CD4-positive, alpha-beta memory T cell (primary cell): ENCODE results near the gene NNMT. TPM values are rescaled to one million over a fixed set of nuclear protein-coding genes. Genes with fewer than 3 reads are reported as not detected.

ENCODE experiments used
- CTCF ChIA-PET: fragments of 350-600 bp; sonication (Branson Sonifier 250); formaldehyde crosslinking; loops from one replicate; lab custom pipeline; 2021; ENCODE audit warnings: inconsistent platforms; ENCODE audit not compliant: partially characterized antibody; lab: Charles Lee
- POLR2A ChIA-PET: fragments of 350-600 bp; sonication (Branson Sonifier 250); formaldehyde crosslinking; loops from one replicate; lab custom pipeline; 2021; ENCODE audit not compliant: partially characterized antibody; lab: Charles Lee
- DNase-seq, 5 donors: peaks; one replicate each; pipeline versions ENCODE4 v3.0.0 to v3.0.0-alpha.2; 2020 to 2022; ENCODE audit warnings: mixed read lengths in 1 of 5
- H3K27ac ChIP-seq: one replicate; pipeline ENCODE4 v1.7.0; 2013; ENCODE audit warnings: low read depth, low read length
- H3K27me3 ChIP-seq: 2 replicates; pipeline ENCODE4 v1.7.0; 2013; ENCODE audit warnings: mild to moderate bottlenecking, low read length, moderate library complexity; ENCODE audit not compliant: insufficient read depth
- H3K36me3 ChIP-seq: 2 replicates; pipeline ENCODE4 v1.7.0; 2013; ENCODE audit warnings: mild to moderate bottlenecking, low read length, moderate library complexity; ENCODE audit not compliant: insufficient read depth
- H3K4me1 ChIP-seq: 2 replicates; pipeline ENCODE4 v1.7.0; 2013; ENCODE audit warnings: mild to moderate bottlenecking, low read length, moderate library complexity; ENCODE audit not compliant: insufficient read depth
- H3K4me3 ChIP-seq, 2 donors: one replicate each; pipeline ENCODE4 v1.7.0; 2013; ENCODE audit warnings: low read length in 2 of 2, mild to moderate bottlenecking in 1 of 2
- H3K9me3 ChIP-seq, 2 donors: one replicate each; pipeline ENCODE4 v1.7.0; 2013; ENCODE audit warnings: low read length in 2 of 2, control low read depth in 1 of 2; ENCODE audit not compliant: control insufficient read depth in 1 of 2
- H3K27ac Mint-ChIP-seq, 7 donors: one replicate each; pipeline ENCODE4 v1.8.0; 2020 to 2021; ENCODE audit warnings: mixed read lengths in 7 of 7, mild to moderate bottlenecking in 6 of 7, inconsistent platforms in 3 of 7, moderate library complexity in 3 of 7
- H3K27me3 Mint-ChIP-seq, 2 donors: one replicate each; pipeline ENCODE4 v1.8.0; 2020 to 2021; ENCODE audit warnings: mixed read lengths in 2 of 2
- H3K36me3 Mint-ChIP-seq, 2 donors: one replicate each; pipeline ENCODE4 v1.8.0; 2020 to 2021; ENCODE audit warnings: mixed read lengths in 2 of 2, inconsistent platforms in 1 of 2, mild to moderate bottlenecking in 1 of 2
- H3K4me1 Mint-ChIP-seq, 4 donors: one replicate each; pipeline ENCODE4 v1.8.0; 2020 to 2021; ENCODE audit warnings: mixed read lengths in 4 of 4, mild to moderate bottlenecking in 1 of 4
- H3K4me3 Mint-ChIP-seq, 8 donors: one replicate each; pipeline ENCODE4 v1.8.0; 2020 to 2021; ENCODE audit warnings: mixed read lengths in 8 of 8, mild to moderate bottlenecking in 7 of 8, moderate library complexity in 6 of 8, inconsistent platforms in 3 of 8
- H3K9me3 Mint-ChIP-seq, 8 donors: one replicate each; pipeline ENCODE4 v1.8.0; 2020 to 2021; ENCODE audit warnings: mixed read lengths in 8 of 8, mild to moderate bottlenecking in 5 of 8, inconsistent platforms in 3 of 8, moderate library complexity in 1 of 8
- intact Hi-C: fragments of 100-400 bp; cut with micrococcal nuclease; formaldehyde crosslinking; loops from one replicate; pipeline ENCODE4 v1.15.1; 2023
- polyA plus RNA-seq, 2 donors: library from polyadenylated mRNA; unstranded; fragments of 300-500 nt; fragmentation: Illumina TruSeq; gene quantifications; one replicate each; pipeline ENCODE4 v1.2.3, GENCODE V29; 2021
- total RNA-seq, 2 experiments: library from RNA; stranded (reverse); gene quantifications; one replicate each; pipeline ENCODE4 v1.2.3, GENCODE V29; 2021

Gene NNMT
- total and polyA plus RNA-seq, 4 experiments from 2014 or later, result not detected

GRCh38 chr11:114317787-114318137 is 21.6 kb downstream of the NNMT start:
- H3K27me3 Mint-ChIP-seq, result peaks cover 9% of the 10 kb centered on the region in 2 donors
- no peak overlapping the region for H3K4me3 Mint-ChIP-seq
- ChIA-PET CTCF (interaction anchor here (1.1 kb wide), 1 partner anchor 11 kb away, joined by 4 read pairs; no protein-coding TSS in a partner anchor), POLR2A (no interaction called here)
- H3K4me1 Mint-ChIP-seq, result peaks cover 5 to 19% (median 14%) of the 10 kb centered on the region in 4 donors
- H3K4me3 ChIP-seq, result no peak overlapping the region
- no peak for DNase-seq
- no peak overlapping the region for H3K27ac ChIP-seq
- H3K27me3 ChIP-seq, result no peaks in the 10 kb centered on the region
- peaks cover 14% of the 10 kb centered on the region for H3K4me1 ChIP-seq
- no peaks in the 10 kb centered on the region for H3K36me3 ChIP-seq
- no peaks in the 10 kb centered on the region for H3K9me3 Mint-ChIP-seq
- peak overlapping the region in 1 of 7 donors; percentile 14 for H3K27ac Mint-ChIP-seq
- H3K9me3 ChIP-seq, result no peaks in the 10 kb centered on the region
- H3K36me3 Mint-ChIP-seq, result no peaks in the 10 kb centered on the region
- intact Hi-C loops, result no loop called here

- Mint-ChIP-seq H3K4me1 (peaks cover 5 to 19% (median 14%) of the 10 kb centered on the region in 4 donors), H3K27me3 (peaks cover 9% of the 10 kb centered on the region in 2 donors), H3K9me3 (no peaks in the 10 kb centered on the region), H3K27ac (peak overlapping the region in 2 of 7 donors; percentile 4 to 14), H3K4me3 (peak overlapping the region in 2 of 8 donors; percentile 7 to 11), H3K36me3 (no peaks in the 10 kb centered on the region)
- H3K27me3 ChIP-seq, result no peaks in the 10 kb centered on the region
- intact Hi-C loops, result no loop called here
- H3K36me3 ChIP-seq, result no peaks in the 10 kb centered on the region
- ChIA-PET CTCF (no interaction called here), POLR2A (no interaction called here)
- no peak overlapping the region for H3K27ac ChIP-seq
- peaks cover 14% of the 10 kb centered on the region for H3K4me1 ChIP-seq
- no peak overlapping the region for H3K4me3 ChIP-seq
- DNase-seq, result no peak
- no peaks in the 10 kb centered on the region for H3K9me3 ChIP-seq
Measured at GRCh38 chr11:114318361-114318760, 22.2 kb downstream of the NNMT start.

GRCh38 chr11:114319716-114320328 is 23.6 kb downstream of the NNMT start:
- H3K4me1 Mint-ChIP-seq, result peaks cover 5 to 19% (median 14%) of the 10 kb centered on the region in 4 donors
- H3K9me3 ChIP-seq, result no peaks in the 10 kb centered on the region
- ChIA-PET POLR2A (no interaction called here), CTCF (interaction anchor here (1.0 kb wide), 1 partner anchor 29 kb away, joined by 3 read pairs; no protein-coding TSS in a partner anchor)
- H3K4me3 ChIP-seq, result no peak overlapping the region
- H3K4me1 ChIP-seq, result peaks cover 14% of the 10 kb centered on the region
- intact Hi-C loops, result no loop called here
- peak overlapping the region in 1 of 8 donors; percentile 74 for H3K4me3 Mint-ChIP-seq
- no peak for DNase-seq
- peaks cover 11 to 14% of the 10 kb centered on the region in 2 donors for H3K27me3 Mint-ChIP-seq
- H3K27me3 ChIP-seq, result no peaks in the 10 kb centered on the region
- H3K27ac Mint-ChIP-seq, result peak overlapping the region in 3 of 7 donors; percentile 16 to 88 (median 18)
- H3K36me3 Mint-ChIP-seq, result no peaks in the 10 kb centered on the region
- H3K27ac ChIP-seq, result no peak overlapping the region
- H3K36me3 ChIP-seq, result no peaks in the 10 kb centered on the region
- peaks cover 0 to 4% (median under 1%) of the 10 kb centered on the region in 8 donors for H3K9me3 Mint-ChIP-seq

- no peaks in the 10 kb centered on the region for H3K4me1 ChIP-seq
- Mint-ChIP-seq H3K36me3 (no peaks in the 10 kb centered on the region), H3K9me3 (peaks cover 0 to 4% (median 1%) of the 10 kb centered on the region in 8 donors), H3K4me3 (no peak overlapping the region), H3K27me3 (peaks cover 11 to 17% of the 10 kb centered on the region in 2 donors), H3K4me1 (peaks cover 0 to 11% (median 3%) of the 10 kb centered on the region in 4 donors), H3K27ac (no peak overlapping the region)
- intact Hi-C loops, result no loop called here
- H3K36me3 ChIP-seq, result no peaks in the 10 kb centered on the region
- H3K27me3 ChIP-seq, result no peaks in the 10 kb centered on the region
- H3K27ac ChIP-seq, result no peak overlapping the region
- ChIA-PET POLR2A (no interaction called here), CTCF (no interaction called here)
- no peak for DNase-seq
- no peaks in the 10 kb centered on the region for H3K9me3 ChIP-seq
- H3K4me3 ChIP-seq, result no peak overlapping the region
Measured at GRCh38 chr11:114321621-114322257, 25.5 kb downstream of the NNMT start.

- no peak for DNase-seq
- H3K4me3 Mint-ChIP-seq, result no peak overlapping the region
- H3K9me3 Mint-ChIP-seq, result peaks cover 0 to 4% (median 1%) of the 10 kb centered on the region in 8 donors
- Histone ChIP-seq H3K27me3 (no peaks in the 10 kb centered on the region), H3K36me3 (no peaks in the 10 kb centered on the region), H3K4me1 (no peaks in the 10 kb centered on the region), H3K27ac (no peak overlapping the region), H3K4me3 (no peak overlapping the region), H3K9me3 (no peaks in the 10 kb centered on the region)
- POLR2A ChIA-PET, result interaction anchor here (0.9 kb wide), 1 partner anchor 8 kb away, joined by 3 read pairs; no protein-coding TSS in a partner anchor
- intact Hi-C loops, result no loop called here
- peaks cover 0 to 11% (median 3%) of the 10 kb centered on the region in 4 donors for H3K4me1 Mint-ChIP-seq
- H3K36me3 Mint-ChIP-seq, result no peaks in the 10 kb centered on the region
- no peak overlapping the region for H3K27ac Mint-ChIP-seq
- CTCF ChIA-PET, result no interaction called here
- H3K27me3 Mint-ChIP-seq, result peaks cover 14 to 17% of the 10 kb centered on the region in 2 donors
Measured at GRCh38 chr11:114322934-114323333, 26.7 kb downstream of the NNMT start.

GRCh38 chr11:114326151-114326550 is 30.0 kb downstream of the NNMT start:
- H3K9me3 Mint-ChIP-seq, result peaks cover 0 to 22% (median 13%) of the 10 kb centered on the region in 8 donors

GRCh38 chr11:114326776-114327175 is 30.6 kb downstream of the NNMT start:
- peaks cover 15 to 24% of the 10 kb centered on the region in 2 donors for H3K27me3 Mint-ChIP-seq

More at GRCh38 chr11:114326151-114326550, 30.0 kb downstream of the NNMT start:
- H3K27ac ChIP-seq, result no peak overlapping the region
- Mint-ChIP-seq H3K27me3 (peaks cover 15 to 22% of the 10 kb centered on the region in 2 donors), H3K36me3 (peaks cover 0 to 4% of the 10 kb centered on the region in 2 donors), H3K4me3 (no peak overlapping the region), H3K27ac (no peak overlapping the region), H3K4me1 (no peaks in the 10 kb centered on the region)
- POLR2A ChIA-PET, result no interaction called here
- no peaks in the 10 kb centered on the region for H3K36me3 ChIP-seq
- no peaks in the 10 kb centered on the region for H3K4me1 ChIP-seq
- intact Hi-C loops, result no loop called here
- no peak overlapping the region for H3K4me3 ChIP-seq
- no peak for DNase-seq
- no peaks in the 10 kb centered on the region for H3K27me3 ChIP-seq
- no peaks in the 10 kb centered on the region for H3K9me3 ChIP-seq
- CTCF ChIA-PET, result no interaction called here

More at GRCh38 chr11:114326776-114327175, 30.6 kb downstream of the NNMT start:
- H3K9me3 ChIP-seq, result no peaks in the 10 kb centered on the region
- intact Hi-C loops, result no loop called here
- Mint-ChIP-seq H3K4me3 (no peak overlapping the region), H3K9me3 (peaks cover 0 to 25% (median 14%) of the 10 kb centered on the region in 8 donors), H3K27ac (no peak overlapping the region), H3K4me1 (no peaks in the 10 kb centered on the region), H3K36me3 (peaks cover 0 to 4% of the 10 kb centered on the region in 2 donors)
- no peaks in the 10 kb centered on the region for H3K4me1 ChIP-seq
- DNase-seq, result no peak
- no peak overlapping the region for H3K27ac ChIP-seq
- no peaks in the 10 kb centered on the region for H3K27me3 ChIP-seq
- POLR2A ChIA-PET, result no interaction called here
- no peak overlapping the region for H3K4me3 ChIP-seq
- CTCF ChIA-PET, result no interaction called here
- no peaks in the 10 kb centered on the region for H3K36me3 ChIP-seq
